NCI-H2081 (cell line): Measurements from ENCODE around the gene BMF.

Source experiments
- DNase-seq, 2 experiments: peaks; one replicate each; lab custom pipeline; 2025; lab: John Stamatoyannopoulos, UW

Gene BMF

DNA sequence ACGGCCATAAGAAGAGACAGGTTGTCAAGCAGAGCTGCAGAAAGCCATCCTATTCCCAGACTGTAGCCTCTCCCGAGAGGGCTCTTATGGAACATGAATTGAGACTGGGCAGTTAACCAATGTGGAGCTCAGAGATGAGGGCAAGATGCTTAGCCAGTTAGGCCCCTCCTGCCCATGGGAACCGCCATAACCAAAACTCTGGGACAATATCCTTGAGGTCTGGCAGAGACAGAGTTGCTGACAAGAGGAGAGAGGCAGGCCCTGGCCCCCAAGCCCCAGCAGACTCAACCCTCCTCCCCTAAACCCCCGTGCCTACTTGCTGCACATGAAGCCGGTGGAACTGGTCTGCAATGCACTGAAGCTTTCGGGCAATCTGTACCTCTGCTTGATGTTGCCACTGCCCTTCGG is 4.8 kb downstream of the BMF start:
- DNase-seq, result peak in 1 of 2 experiments; percentile 66

DNA sequence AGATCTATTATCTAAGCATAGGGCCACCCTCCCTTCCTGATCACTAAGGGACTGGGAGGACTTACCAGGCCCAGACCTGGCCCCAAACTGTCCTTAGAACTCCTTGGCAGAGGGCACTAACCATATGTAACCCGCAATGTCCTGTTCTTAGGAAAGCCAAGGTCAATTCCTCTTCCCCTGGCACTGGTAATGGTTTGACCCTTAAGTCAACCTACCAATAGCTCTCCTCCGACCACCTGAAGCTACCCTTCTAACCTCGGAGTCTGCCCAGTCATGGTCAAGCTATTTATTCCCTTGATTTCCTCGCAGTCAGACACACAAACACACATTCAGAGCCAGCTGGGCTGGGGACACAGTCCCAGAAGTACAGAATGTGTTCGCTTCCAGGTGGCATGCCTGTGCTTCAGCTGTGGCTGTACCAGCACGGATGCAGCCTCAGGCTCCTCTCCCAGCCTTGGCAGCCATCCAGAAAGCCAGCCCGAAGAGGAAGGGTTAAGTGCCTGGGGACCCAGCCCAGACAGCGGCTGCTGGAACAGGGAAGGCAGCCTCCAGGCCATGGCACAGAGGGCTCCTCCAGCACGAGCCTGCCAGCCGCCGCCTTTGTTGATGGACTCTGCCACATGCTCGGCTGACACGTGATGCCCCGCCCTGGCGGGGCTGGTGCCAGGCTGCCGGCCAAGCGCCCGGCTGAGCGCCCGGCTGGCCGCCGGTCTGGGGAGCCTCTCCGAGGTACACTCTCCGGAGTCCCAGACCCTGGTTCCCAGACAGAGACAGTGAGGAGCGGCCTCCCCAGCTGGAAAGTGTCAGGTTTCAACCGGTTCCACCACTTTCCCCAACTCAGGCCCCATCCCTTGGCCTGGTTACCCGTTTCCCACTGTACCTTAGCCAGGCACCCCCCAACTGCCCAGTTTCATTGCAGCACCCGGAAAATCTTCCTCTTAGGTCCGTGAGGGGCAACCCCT is 5.5 kb downstream of the BMF start:
- DNase-seq, result peak; percentile 92 to 95

DNA sequence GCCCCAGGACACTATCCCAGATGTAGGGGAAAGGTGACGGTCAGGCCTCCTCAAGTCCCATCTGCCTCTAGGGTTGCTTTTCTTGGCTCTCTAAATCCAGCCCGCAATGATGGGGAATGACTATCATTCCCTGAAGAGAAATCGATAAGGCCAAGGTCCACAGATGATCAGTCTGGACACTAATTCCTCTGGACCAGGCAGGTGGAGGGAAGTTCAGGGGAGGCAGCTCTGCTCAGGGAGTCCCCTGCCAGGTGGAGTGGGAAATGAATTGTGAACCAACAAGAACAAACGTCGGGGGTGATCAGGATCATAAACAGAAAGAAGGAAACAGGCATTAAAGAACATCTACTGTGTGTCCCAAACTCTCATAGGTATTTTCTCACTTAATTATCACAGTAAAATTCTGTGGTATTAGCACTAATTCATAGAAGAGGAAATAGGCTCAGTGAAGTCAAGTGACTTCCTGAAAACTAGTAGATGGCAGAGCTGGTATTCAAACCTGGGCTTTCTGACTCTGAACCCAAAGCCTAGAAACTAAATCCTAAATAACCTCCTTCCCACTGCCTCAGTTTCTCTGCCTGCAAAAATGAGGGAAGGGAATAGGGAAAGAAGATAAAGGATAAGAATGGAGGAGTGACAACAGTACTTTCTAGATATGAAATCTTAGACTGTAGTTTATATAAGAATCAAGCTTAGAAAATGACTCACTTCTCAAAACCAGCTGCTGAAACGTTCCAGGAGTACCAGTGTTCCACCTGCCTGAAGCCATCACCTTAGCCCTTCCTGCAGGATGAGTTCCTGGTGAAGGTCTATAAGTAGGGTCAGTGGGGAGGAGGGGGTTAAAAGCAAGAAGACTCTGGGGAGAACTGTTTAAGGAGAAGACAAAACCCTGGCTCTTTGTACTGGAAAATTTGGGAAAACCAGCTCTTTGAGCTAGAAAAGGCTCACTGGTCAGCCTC is 7.5 kb downstream of the BMF start:
- no peak for DNase-seq

DNA sequence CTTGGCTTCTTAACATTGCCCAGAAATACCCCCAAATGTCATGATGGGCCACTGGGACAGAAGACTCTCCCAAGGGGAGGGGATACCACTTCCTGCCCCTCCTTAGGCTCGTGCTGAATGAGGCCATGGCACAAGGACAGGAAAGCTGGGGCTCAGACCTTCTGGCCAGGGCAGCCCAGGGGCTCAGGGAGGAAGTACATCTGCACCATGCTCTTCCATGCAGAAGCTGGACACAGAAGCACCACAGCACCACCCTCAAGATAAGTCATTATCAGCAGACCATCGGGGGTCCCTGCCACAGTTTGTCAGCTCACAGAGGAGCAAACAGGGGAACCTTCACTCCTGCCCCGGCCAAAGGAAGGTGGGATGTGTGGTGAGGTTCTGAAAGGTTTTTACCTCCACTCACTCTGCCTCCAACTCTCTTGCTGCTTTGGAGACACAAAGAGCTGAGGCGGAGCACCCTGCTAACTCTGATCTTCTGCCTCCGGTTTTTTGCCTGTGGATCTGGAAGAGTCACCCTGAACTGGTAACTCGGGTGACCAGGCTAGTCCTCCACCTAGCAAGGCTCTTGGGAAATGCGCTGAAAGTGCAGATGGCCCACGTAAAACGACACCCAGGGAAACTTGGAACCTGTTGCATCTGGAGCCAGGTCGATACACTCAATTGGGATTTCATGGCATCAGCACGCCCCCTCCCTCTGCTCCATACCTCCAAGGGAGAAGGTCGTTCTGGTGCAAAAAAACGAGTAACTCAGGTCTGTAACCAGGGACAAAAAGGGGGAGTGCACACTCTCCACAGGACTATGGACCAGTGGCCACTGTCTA is 8.3 kb downstream of the BMF start:
- no peak for DNase-seq

DNA sequence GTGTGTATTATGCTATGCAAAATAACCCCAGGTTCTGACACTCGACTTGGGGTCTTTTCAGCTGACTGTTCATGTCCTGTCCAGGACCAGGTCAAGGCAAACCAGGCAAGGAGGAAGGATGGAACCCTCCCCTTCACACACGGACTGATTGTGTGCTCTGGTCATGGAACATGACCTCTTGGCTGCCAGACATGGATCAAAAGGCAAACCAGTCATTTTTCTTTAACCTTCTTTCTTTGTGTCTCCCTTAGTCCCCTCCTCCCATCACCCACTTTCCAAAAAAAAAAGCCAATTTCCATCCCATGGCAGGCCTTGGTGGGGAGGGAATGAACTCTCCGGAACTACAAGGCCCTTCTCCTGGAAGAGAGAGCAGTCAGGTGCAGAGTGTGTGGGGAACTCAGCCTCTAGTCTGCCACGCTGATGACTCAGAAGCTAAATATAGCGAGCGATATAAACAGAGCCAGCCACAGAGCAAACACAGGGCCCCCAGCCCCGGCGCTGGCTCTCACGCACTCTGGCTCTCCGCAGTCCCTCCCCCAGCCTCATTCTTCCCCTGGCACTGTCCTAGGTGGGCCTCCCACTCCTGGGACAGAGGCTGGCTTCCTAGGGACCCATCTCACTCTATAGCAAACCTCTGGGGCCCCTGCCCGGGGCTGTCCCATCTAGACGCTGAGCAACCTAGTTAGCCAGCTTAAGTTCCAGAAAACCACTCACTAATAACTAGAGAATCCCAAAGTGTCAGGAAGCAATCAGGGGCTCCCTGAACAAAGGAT is 10.0 kb downstream of the BMF start:
- peak; percentile 86 to 95 for DNase-seq

DNA sequence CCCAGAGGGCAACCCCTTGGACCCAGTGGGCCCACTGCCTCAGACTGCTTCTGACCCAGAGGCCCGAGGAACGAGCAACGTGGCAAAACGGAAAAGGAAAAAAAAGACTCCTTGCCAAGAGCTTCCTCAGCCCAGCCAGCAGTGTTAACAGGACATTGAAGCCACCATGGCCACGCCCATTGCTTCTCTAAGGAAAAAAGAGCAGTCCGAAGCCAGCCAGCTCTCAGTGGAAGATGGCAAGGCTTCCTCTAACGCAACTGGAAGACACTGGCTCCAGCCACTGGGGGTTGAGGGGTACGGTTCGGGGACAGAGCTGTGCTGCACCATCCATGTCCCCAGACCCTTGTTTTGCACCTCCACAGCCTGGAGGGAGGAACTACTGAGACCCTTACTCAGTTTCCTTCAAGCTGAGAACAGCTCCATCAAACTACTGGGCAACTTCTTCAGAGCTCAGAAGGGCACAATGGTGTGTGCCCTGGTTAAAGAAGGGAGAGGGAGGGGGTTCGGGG is 10.7 kb downstream of the BMF start:
- no peak for DNase-seq

DNA sequence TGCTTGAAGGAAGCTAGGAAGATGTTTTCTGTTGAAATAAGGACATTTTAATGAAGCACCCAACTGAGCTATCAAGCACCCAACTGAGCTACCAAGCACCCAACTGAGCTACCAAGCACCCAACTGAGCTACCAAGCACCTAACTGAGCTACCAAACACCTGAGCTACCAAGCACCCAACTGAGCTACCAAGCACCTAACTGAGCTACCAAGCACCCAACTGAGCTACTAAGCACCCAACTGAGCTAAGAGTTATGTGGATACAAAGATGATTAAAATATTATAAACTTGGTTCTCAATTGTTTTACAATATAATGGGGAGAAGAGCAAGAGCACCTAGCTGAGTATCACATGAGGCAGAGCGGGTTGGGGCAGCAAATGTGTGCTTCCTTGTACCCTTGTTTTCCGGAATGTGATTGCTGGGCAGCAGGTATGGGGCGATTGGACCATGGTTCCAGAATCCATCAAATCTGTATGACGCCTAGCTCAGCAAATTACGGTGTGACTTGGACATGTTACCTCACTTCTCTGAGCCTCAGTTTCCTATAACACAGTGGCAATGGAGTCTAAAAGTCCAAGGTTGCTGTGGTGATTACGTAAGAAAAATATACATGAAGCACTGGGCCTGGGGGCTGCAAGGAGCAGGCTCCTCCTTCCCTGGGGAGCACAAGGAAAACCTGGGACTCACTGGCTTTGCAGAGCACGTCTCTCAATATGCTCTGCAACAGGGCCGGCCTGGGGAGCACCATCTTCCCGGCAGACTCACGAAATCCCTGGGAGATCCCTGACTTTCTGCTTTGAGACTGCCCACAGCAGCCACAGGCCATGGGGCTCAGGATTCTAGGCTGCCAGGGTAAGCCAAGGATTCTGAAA is 11.3 kb downstream of the BMF start:
- DNase-seq, result no peak

DNA sequence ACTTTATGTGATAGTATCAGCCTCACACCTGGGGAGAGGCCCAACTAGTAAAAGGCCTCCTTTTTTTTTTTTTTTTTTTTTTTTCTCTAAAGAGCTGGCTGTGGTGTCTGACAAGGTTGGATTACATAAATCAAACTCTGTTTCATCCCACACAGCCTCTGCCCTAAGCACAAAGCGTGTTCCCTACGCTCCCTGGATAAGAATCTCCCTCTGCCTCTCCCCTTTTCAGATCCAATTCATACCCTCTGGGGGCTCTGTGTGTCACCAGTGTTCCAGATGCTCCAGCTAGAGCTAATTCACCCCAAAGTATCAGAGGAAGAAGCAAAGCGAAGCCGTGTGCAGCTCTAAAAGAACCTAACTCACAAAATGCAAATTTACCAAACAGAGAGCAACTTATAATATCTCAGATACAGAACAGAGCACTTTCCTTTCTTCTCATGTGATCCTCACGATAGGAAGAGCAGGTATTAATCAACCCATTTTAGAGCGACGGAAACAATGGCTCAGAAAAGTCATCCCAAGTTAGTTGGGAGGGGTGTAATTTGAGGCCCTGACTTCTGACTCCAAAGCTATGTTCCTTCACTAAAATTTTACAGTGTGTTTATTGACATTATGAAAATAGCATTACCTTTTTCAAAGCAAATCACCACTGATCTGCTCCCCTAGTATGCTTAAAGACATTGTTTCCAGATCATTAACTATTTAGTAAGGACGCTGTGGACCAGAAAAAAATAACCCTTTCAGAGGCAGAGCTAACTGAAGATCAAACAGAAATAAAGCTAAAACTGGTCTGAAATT is 12.4 kb downstream of the BMF start:
- DNase-seq, result peak in 1 of 2 experiments; percentile 27

DNA sequence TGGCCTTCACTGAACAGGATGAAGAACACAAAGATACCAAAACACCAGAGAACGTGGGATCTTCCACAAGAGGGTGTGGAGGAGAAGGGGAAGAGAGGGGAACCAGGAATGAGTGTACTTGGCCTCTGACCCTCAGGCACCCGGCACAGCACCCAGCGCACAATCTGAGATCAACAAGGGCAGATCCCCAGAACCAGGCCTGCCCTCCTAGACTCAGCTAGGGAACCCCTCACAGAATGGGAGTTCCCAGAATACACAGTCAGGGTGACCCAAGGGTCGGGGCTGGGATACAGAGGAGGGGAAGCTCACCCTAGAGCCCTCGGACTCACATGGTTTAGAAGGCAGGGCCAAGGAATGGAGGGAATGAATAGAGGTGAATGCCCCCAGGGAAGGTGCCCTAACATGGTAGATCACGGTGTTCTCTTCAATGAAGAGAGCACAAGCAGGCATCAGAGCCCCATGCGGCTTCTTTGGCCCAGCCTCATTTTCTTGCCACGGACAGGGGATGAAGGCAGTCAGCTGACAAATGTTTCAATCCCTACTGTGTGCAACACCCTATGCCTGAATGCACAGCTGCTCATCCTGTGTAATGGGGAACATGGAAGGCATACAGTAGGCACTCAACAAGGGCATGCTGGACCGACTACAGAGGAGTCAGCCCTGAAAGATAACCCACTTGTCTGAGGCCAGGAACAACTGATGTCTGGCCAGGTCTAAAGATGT is 13.1 kb downstream of the BMF start:
- DNase-seq, result no peak

DNA sequence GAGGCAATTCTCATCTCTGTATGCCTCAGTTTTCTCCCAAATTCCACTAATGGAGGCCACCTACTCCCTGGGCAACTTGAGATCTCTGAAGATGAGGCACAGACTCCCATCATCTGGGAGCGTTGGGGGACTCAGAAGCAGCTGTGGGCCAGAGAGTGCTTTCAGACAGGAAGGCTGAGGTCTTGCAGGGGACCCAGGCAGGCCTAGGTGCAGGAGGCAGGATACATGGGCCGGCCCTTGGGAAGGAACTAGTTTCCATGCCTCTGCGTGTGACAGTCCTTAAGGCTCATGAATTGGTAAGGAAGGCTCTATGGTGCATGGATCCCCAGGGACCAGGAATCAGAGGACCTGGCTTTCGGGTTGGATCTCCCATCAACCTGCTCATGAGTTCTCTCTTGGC is 14.5 kb downstream of the BMF start:
- DNase-seq, result no peak

DNA sequence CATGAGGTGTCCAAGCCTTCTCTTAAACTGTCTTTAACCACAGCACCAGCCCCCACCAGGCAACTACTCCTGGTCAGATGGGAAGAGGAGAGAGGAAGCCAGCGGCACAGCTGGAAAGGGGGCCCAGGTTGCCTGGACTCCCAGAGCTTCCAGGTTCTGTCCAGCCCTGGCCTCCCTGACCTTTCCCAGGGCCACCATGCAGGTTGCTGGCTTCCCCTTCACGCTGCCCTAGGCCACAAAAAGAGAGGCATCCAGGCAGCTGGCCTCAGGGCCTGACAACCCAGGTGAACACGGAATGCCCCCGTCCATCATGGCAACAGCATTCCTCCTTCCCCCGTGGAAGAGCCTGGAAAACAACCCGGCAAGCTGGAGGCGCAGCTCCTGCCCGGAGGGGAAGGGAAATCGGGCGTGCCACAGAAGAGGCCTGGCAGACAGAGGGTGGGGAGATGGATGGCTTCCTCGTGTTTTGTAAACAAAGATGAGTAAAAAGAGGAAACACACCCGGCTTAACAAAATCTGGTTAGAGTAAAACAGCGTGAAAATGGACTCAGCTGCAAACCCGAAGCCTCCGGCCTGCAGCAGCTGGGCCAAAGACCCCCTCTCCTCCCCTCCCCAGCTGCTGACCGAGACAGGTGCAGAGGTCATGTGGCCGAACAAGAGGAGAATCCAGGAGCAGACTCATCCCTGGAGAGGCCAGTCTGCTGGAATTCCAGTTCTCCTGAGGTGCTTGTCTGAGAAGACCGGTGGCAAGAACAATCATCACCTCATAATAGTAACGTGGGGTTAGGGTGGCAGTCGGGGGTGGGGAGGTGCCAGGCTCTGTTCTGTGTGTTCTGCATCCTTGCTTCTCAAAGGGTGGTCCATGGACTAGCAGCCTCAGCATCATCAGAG is 15.5 kb downstream of the BMF start:
- DNase-seq, result peak; percentile 25 to 63

DNA sequence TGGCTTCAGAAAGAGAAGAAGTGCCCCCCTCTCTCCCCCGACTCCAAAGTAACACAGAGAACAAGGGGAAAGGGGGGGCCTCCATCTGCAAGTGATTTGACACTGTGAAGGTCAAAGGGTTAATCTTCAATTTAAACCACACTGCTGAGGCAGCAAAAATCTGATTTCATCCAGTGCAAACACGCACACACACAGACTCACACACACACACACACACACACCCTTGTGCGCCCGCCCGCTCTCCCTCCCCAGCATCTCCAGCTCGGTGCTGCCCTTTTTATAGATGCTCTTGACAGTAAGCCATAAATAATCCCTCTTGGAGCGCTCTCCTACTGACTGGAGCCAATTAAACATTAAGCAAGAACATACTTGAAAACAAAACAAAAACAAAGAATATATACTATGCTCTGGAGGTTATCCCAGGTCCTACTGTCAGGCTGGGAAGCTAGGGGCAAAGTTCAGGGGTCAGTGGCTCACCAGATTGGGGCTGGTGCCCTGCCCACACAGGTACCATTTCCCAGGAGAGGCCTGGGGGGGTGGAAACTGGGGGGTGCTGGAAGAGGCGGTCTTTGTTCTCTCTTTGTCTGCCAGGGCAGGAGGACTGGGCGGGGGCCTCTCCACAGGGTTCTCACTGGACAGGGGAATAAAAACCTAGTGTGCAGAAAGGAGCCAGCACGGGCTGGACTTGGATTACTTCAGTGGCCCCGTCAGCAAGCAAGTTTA is 16.3 kb downstream of the BMF start:
- DNase-seq, result peak; percentile 59 to 78

DNA sequence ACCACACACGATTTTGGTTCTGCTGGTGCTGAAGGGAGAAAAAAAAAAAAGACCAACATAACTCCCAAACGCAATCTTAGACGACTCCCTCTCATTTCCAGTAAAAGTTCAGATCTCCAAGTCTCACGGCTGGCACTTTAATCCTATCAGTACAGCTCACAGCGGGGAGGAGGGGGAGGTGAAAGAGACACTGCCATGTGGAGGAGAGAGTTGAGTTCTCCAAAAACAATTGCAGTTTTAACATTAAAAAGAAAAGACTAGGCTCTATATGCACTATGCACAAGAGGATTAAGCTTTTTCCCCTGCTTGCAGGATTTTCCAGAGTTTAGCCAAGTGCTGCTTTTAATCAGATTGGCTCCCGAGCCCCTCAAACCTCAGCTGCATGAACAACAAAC is 16.8 kb downstream of the BMF start:
- no peak for DNase-seq

DNA sequence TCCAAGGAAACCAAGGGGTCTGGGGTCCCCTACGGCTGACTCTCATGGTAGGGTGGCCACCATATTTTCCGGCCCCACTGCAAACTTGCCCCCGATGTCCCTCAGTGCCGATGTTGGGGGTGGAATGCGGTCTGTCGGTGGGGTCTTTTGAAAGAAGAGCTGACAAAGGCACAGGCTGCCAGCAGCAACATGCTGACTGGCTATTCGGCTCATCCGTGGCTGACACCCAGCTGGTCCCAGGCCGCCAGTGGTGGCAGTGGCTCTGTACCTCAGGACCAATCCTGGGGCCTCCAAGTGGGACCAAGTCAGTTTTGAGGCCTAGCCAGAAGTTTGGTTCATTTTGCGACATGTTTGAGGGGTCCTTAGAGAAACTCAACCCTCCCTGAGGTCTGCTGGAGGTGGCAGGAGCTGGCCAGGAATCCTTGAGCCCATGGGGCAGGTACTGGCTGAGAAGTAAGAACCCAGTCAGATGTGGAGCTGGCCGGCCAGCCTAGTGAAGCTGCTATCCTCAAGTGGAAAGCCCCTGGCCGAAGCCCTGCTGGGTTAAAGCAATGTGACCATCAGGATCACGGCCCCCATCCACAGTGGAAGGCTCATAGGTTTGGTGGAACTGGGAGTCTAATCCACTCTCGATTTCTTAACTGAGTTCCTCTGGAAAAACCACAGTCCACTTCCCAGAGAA is 17.8 kb downstream of the BMF start:
- no peak for DNase-seq

DNA sequence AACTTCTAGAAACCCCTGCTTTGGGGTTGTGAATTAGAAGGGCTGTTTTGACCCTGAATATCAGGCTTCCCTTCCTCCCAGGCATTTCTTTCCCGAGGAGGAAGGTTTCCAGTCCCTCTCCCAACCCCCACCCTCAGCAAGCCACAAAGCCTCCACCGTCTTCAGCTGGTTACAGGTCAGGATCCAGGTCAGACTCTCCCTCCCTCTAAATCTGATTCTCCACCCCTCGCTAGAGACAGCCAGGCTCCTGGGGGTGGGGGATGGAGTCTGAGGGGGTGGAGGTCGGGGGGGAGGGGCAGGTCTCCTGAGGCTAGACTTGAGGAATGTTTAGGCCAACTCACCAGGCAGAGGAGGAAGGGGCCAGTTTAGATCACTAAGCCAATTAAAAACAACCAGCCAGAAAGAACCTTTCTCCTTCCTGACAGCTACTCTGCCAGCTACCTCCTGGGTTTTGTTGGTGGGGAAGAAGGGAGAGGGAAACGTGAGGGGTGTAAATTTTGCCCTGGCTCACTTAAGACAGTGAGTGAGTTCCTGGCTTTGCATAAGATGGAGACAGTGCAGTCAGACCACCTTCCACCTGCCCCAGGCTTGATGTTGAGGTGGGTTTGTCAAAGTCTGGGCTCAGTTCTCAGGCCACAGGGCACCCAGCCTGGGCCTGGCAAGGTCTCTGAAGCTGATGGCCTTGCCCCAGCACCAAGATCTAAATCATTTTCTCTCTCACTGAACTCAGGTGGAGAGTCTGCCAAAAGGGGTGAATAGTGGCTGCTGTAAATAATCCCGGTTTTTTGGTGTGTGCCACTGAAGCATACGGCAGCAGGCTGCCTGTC is 19.5 kb downstream of the BMF start:
- DNase-seq, result no peak
